ENCODE measurements around the gene PNCK.
"Not testable (repeated sequence)": the region's sequence is repeated elsewhere in the genome, so short reads cannot be mapped to it uniquely, and the experiment has no call there.

The PNCK gene

DNA sequence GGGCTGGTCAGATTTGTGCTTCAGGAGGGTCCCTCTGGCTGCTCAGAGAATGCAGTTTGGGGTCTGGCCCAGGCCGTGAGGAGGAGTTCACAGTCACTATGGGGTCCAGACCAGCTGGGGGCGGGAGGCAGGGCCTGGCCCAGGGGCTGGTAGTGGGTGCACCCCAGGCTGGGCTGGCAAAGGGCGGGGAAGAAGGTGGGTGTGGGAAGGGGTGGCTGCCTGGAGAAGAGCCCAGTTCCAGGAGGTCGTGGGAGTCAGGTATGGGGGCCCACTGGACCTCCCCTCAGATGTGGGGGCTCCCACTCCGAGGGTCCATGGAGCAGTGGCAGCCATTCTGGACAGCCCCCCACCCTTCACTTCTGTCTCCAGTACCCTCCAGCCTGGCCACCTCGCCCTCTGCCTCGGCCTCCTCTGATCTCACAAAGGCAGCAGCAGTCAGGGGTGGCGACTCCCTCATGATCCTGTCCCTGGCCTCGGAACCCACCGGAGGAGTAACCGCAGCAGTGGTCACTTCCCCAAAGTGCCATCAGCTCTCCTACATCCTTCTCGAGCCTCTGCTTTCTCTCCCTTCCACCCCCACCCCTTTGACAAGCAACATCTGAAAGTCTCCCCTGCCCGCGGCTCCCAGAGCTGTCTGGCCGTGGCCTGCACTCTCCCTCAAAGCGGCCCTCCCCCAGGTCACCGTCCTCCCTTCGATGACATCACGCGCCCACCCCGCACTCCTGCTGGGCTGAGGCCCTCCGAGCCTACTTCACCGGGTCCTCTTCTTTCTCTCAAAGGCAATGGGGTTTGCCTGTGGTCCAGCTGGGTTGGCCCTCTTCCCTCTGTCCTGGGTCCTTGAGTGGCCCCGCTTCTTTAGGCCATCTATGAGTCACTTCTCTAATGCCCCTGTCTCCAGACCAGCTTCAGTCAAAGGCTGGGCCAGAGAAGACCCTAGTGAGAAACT, 12.4 kb upstream of the PNCK start:
- DNase-seq, result no peak

DNA sequence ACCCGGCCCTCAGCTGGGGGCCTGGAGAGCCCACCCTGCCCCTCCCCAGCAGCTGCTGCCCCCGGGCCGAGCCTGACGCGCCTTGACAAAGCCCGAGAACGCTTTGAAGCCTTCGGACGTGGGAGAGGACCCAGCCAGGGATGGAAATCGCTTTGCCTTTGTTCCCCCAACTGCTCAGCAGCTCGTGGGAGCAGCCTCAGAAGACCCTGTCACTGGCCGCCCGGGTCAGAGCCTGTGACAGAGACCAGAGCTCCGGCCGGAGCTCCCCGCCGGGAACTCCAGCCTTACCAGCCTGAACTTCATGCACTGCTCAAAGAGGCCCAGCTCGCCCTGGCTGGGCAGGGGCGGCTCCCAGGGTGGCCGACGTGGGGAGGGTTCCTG, 11.5 kb upstream of the PNCK start:
- no peak for DNase-seq

DNA sequence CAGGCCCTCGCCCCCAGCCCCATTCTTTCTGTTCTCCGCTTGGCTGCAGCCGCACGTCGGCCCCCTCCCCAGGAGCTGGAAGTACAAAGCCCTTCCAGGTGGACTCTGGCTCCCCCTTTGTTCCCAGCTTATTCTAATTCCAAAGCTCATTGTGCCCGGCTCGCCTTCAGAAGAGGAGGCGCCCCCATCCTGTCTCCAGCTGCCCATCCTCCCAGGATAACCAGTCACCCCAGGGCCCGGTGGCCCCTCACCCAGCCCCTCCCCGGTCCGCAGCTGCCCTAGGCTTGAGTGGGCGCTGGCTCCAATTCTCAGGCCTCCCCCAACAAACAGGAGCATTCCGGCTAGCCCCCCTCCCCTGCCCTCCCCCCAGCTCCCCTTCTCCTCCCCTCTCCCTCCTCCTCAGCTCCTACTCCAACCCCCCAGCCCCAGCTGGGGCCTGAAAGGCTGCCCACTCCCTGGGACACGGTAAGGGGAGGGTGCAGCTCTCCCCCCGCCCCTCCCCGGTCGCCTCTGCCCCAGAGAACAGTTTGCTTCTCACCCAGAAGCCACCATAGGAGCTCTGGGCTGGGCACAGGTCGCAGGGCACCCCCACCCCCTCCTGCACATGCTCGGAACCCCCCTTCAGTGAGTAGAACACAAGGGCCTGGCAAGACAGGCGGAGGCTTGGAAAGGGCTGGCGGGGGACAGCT, 11.0 kb upstream of the PNCK start:
- no peak for DNase-seq

DNA sequence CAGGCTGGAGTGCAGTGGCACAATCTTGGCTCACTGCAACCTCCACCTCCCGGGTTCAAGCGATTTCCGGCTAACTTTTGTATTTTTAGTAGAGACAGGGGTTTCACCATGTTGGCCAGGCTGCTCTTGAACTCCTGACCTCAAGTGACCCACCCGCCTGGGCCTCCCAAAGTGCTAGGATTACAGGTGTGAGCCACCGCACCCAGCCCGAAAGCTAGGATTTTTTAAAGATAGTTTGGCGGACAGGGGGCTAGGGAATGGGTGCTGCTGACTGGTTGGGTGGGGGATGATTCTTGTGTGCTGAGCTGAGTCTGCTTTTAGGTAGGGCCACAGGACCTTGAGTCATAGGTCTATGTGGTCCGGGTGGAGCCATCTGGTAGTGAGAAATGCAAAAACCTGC, 9.9 kb upstream of the PNCK start:
- DNase-seq, result not testable (repeated sequence)

DNA sequence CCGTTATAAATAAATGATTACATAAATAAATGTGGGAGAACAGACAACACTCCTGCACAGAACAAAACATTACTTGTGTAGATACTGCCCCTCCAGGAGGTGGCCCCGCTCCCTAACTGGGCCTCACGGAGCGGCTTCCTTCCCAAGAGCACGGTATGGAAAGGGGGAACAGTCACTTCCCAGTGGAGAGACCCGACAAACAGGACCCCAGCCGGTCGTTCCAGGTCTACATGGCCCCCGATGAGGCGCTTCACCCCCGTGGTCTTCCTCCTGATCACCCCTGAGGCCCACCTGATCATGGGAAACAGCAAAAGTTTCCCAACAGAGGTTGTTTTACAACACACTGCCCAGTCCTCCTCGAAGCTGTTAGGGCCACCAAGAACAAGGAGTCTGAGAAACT, 7.6 kb upstream of the PNCK start:
- DNase-seq, result no peak

DNA sequence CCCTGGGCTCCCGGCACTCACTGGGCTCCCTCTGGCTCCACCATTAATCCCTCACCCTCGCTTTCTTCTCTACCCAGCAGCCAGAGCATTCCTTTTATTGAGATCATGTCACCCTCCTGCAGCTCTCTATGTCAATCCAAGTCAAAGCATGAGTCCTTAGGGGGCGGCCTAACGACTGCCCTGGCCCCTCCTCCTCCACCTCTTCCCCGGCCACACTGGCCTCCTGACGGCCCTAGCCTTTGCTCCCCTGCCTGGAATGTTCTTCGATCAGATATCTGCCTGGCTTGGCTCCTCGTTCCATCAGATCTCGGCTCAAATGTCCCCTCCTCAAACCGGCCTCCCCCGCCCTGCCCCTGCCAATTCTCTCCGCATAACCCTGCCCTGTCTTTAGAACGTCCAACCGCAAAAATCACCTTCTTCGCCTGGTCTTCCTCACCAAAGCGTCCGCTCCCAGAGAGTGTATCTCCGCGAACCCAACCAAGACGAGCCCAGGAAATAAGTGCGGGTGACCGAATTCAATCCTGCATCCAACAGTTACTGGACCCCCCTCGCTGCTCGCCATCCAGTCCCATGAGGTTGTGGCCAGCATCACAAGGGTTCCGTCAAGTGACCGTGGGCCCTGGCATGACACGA, 722 bp upstream of the PNCK start:
- no peak for DNase-seq

DNA sequence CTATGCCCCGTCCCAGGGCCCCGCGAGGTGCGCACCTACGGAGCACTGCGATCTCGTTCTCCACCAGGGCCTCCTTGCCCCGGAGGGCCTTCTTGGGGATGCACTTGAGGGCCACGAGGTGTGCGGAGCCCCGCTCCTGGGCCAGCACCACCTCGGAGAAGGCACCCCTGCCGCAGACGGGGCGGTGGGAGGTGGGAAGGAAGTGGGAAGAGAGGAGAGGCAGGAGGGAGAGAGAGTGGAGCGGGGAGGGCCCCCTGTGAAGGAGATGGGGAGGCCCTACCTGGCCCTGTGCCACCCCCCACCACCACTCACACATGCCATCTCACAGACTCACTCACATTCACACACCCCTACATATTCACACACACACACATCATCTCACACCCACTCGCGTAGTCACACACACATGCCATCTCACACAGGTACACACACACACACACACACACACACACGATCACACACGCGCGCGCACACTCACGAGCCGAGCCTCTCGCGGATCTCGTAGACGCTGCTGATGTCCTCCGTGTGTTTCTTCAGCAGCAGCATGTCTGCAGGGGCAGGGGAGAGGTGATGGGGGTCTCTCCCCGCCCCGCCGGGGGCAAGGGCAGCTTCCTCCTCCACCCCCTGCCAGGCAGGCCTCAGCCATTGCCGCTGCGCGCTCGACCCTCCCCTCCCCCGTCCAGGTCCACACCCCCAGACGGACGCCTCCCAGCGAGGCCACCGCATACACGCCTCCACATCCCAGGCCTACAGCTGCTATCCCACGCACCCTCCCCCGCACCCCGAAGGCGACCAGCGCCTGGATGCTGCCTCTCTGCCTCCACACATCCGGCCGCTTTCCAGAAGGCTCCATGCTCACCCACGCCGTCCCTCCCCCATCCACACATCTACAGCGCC, 834 bp downstream of the PNCK start:
- no peak for DNase-seq

- DNase-seq, result no peak
These were observed 1.8 kb downstream of the PNCK start for GRCh38 chrX:153671589-153672530.

GRCh38 chrX:153670748-153671588, 2.6 kb downstream of the PNCK start:
- DNase-seq, result no peak

DNA sequence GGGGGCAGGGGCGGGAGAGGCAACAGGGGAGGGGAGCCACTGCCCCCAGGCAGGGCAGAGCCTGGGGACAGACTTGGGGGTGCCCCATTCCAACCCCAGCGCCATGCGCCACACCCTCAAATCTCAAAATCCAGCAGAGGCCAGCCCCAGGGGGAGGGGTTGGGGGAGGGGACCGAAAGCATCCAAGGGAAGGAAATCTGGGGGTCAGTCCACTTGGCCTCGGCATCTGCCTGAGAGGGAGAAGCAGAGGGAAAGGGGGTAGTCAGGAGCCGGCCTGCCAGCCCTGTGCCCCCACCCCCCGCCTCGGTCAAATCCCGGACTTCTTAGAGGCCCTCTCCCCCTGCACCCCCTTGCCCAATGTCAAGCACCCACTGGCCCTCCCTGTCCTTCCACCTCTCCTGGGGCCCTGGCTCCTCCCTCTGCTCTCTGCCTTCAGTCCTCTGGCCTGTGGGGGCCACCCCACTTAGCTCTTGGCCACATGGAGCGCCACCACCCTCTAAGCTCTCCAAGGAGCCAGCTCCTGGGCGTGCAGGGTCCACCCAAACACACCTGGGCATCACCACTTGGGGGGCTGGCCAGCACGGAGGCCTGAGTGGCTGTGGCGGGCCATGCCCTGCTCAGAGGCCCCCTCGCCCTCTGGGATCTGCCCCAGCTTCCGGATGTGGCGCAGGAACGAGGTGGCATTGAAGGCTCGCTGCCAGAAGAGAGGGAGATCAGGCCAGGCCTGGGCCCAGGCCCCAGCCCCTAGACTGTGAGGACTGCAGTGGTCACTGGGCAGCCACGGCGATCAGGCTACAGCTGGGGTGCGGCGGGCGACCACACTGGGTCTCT, 3.5 kb downstream of the PNCK start:
- DNase-seq, result no peak

GRCh38 chrX:153669174-153669890, 4.3 kb downstream of the PNCK start:
- no peak for DNase-seq

DNA sequence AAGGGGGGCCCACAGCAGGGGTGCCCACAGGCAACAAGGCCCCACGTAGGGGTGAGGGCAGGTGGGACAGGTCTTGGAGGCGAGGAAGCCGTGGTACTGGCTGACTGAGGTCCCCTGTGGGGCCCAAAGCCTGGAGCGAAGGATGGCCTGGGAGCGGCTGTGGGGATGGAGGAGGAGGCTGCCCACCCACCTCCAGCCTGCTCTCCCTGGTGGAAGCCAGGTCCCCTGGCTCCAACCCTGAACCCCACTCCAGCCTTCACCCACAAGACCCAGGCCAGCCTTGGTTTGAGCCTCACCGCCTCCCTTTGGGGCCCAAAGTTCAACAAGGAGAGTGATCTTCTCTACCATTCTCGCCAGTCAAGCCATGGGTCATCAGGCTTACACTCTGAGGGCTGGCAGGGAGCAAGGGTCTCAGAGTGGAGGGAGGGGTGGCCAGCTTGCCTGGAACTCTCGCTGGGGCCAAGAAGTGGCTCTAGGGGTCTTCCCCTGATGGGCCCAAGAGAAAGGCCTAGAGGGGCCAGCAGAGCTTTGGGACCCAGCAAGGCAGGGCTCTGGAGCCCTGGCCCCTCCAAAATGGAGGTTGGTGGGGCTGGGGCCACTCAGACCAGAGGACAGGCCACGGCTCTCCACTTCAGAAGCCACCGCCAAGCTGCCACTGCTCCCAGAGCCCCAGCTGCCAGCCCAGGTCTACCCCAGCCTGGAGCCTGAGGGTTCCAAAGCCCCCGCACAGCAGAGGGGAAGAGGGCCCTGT, 5.0 kb downstream of the PNCK start:
- no peak for DNase-seq

GRCh38 chrX:153667956-153668396, 5.6 kb downstream of the PNCK start:
- DNase-seq, result peak; percentile 70

GRCh38 chrX:153667281-153667955, 6.2 kb downstream of the PNCK start:
- DNase-seq, result no peak

DNA sequence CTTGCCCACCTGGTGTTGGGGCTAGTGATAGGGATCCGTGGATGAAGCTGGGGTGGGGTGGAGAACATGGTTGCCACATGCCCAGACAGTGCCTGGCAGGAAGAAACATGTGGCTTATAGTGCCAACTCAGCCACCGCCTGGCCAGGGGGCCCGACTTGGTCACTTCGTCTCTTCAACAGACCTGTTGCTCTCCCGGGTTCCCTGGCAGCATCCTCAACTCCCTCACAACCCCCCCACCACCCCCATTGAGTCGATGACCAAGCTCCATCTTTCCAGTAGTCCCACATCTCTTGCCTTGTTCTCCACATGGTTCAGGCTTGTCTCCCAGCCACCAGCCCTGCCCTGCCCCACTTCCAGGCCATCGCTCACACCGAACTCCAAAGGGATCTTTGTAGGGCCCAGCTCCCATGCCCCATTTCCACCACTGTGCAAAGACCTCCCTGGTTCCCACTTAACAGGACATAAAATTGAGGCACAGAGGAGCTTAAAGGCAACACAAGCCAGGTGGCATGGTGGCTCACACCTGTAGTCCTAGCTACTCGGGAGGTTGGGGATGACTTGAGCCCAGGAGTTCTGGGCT, 7.8 kb downstream of the PNCK start:
- DNase-seq, result no peak

GRCh38 chrX:153662266-153662665, 11.3 kb downstream of the PNCK start:
- no peak for DNase-seq

DNA sequence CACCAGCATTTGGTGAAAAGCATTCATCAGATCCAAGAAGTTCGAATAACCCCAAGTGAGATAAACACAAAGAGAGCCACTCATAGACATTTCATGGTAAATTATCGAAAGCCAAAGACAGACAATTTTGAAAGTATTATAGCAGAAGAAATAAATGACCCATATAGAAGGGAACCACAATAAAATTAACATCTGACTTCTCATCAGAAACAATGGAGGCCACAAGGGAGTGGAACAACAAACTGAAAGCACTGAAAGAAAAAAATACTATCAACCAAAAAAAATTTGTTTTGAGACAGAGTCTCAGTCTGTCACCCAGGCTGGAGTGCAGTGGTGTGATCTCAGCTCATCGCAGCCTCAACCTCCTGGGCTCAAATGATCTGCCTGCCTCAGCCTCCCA, 14.3 kb downstream of the PNCK start:
- DNase-seq, result no peak
